Measurements from ENCODE around the gene FRRS1.

DNA sequence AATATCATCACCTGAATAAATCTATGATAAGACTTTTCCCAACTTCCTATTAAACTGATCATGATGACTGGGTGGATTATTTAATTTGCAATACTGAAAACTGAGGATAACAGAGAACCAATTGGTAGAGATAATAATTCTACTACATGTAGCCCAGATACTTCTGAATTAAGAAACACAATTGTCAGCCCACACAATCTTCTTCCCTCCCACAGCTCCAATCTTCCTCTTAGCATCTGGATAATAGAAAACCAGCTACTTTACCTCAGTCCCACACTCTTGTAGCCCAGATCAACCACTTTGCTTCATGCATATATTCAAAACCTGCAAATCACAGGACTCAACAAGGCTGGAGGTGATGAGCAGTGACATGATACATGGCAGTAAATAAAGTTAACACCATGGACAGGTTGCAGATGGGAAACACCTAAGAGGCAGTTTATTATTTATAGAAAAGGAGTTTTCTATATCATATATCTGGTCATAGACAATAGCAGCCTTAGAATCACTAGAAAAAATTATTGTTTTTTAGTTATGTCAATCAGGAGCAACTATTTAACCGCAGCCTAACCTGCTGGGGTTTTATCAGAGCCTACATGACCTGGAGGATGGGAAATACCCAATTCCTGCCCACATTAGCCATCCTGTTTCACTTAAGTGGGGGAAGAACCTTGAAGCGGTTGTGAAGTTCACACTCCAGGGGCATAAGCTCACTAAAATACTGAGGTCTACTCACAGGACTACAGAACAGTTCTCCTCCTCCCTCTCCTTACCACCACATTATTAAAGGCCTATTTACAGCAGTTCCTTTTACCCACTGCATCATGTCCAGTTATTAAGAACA, 16.7 kb downstream of the FRRS1 start:
- TF ChIP-seq POLR2A (IDR thresholded peaks at IDR 0.05; ENCODE audit: extremely low read depth, insufficient read length): no peak
- TF ChIP-seq, protein P1, sequence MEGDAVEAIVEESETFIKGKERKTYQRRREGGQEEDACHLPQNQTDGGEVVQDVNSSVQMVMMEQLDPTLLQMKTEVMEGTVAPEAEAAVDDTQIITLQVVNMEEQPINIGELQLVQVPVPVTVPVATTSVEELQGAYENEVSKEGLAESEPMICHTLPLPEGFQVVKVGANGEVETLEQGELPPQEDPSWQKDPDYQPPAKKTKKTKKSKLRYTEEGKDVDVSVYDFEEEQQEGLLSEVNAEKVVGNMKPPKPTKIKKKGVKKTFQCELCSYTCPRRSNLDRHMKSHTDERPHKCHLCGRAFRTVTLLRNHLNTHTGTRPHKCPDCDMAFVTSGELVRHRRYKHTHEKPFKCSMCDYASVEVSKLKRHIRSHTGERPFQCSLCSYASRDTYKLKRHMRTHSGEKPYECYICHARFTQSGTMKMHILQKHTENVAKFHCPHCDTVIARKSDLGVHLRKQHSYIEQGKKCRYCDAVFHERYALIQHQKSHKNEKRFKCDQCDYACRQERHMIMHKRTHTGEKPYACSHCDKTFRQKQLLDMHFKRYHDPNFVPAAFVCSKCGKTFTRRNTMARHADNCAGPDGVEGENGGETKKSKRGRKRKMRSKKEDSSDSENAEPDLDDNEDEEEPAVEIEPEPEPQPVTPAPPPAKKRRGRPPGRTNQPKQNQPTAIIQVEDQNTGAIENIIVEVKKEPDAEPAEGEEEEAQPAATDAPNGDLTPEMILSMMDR (IDR thresholded peaks at IDR 0.05; ENCODE audit: low read depth, low read length): no peak
- no peak for TF ChIP-seq MYC (IDR thresholded peaks at IDR 0.05; ENCODE audit: low read depth, low read length)
- TF ChIP-seq, protein P2, sequence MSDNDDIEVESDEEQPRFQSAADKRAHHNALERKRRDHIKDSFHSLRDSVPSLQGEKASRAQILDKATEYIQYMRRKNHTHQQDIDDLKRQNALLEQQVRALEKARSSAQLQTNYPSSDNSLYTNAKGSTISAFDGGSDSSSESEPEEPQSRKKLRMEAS (IDR thresholded peaks at IDR 0.05; ENCODE audit: low read depth, low read length): no peak
